HG02943 (cell line): ENCODE measurements around the gene ATG16L2.
"Not testable (repeated sequence)": the region's sequence is repeated elsewhere in the genome, so short reads cannot be mapped to it uniquely, and the experiment has no call there.

Experiments
- ATAC-seq: cut with Tn5 transposase; IDR thresholded peaks from one replicate; pipeline ENCODE4 v1.9.1; 2021; ENCODE audit warnings: mild to moderate bottlenecking, low read depth, moderate library complexity; ENCODE audit not compliant: unreplicated experiment

The ATG16L2 gene

DNA sequence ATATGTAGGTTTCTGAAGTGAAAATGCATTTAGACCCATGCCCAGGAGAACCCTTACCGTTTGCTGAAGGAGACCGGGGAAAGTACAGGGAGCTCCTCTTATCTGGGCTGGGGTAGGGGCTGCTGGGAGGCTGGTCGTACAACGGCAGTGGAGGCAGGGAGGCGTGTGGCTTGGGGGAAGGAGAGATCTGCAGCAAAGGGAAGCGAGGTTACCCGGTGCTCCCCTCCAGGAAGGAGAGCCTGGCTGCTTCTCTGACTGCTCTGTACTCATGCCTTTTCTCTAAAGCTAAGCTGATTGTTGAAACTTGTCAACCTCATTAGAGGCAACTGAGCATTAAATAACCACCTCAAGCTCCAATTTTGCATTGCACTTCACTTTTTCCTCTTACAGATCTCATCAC lies 27.2 kb downstream of the ATG16L2 start:
- ATAC-seq = no peak

DNA sequence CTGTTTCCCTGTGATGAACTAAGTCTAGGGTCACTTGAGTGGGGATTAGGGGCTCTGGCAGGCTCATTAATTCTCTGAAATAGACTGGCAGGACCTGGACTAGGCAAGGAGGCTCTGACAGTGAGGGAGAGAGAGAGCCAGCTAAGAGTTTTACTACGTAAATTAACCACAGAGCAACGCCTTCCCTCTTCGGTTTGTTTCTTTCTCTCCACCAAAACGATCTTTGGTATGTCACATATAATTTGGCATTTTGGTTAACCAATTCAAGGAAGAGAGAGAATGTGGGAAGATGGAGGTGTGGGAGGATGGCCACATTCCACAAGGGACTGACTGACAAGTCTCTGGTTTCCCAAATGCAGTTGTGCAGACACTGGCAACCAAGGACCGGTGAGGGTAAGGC lies 27.9 kb downstream of the ATG16L2 start:
- no peak for ATAC-seq

DNA sequence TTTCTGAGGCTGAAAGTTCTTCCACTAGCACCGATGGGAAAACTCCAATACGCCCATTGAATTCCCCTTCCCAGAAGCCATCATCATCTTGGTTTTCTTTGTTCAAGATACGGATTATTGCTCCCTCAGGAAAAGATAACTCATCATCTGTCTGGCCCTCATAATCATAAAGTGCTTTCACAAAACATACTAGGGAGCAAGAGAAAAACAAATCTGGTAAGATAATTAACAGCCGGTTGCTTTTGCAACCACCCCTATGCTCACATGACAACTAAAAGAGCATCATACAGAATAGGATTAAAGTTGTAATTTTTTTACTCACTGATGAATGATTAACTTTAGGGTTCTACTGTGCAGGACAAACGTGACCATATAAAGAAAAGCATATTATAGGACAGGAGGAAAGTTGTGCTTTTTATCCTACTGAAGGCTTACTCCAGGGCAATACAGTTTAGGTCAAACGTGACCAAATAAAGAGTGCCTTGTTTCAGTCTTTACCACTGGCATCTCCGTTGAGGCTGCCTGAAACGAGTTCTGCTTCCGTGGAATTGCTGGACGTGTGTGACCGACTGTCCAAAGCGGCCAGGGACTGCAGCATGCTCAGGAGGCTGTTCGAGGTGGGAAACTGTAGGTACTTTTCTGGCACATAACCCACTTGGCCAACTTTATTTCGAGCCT lies 28.6 kb downstream of the ATG16L2 start:
- no peak for ATAC-seq

DNA sequence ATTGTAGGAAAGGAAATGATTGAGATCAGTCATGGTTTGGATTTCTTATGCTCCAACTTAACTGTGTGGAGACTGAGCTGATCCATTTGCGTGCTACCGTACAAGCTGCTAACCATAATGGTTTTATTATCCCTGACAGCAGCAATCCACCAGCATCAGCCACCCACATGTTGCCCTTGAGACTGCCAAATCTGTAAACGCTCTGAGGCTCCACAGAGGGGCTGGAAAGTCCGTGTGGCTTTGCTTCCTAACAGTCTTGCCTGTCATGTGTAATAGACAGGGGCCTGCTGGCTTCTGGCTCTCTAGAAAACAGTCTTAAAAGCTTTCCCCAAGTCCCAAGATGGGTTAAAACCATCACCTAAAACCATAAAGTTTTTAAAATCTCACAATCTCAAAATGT lies 30.1 kb downstream of the ATG16L2 start:
- no peak for ATAC-seq

DNA sequence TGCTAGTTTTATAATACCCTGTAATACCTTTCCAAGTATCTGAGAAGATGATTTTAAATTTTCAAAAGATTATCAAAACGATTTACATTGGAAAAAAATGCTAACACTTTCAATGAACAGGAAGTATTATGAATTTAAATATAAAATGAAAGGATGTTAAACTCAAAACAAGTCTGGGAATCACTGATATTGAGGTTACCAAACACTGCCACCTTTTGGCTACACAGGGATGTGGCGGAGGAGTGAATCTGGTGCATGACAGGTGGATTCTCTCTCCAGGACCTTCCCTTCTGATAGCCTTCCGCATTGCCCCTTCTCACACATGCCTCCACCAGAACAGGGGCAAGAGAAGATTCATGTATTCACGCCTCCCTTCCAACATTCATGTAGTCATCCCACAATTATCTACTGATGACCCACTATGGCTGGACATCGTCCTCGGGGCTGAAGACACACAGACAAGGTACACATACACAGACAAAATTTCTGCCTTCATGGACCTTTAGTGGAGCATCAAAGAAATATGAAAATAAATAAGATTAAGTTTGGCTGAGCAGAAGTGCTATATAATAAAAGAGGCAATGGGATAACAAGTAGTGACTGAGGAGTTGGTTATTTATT lies 34.7 kb downstream of the ATG16L2 start:
- ATAC-seq = no peak

DNA sequence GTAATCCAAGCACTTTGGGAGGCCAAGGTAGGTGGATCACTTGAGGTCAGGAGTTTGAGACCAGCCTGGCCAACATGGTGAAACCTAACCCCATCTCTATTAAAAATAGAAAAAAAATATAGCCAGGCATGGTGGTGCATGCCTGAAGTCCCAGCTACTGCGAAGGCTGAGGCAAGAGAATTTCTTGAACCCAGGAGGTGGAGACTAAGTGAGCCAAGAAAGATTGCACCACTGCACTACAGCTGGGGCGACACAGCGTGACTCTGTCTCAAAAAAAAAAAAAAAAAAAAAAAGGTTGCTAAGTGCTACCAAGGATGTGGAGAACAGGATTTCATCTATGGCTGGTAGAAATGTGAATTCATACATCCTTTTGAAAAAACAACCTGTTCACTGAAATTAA lies 36.6 kb downstream of the ATG16L2 start:
- no peak for ATAC-seq

DNA sequence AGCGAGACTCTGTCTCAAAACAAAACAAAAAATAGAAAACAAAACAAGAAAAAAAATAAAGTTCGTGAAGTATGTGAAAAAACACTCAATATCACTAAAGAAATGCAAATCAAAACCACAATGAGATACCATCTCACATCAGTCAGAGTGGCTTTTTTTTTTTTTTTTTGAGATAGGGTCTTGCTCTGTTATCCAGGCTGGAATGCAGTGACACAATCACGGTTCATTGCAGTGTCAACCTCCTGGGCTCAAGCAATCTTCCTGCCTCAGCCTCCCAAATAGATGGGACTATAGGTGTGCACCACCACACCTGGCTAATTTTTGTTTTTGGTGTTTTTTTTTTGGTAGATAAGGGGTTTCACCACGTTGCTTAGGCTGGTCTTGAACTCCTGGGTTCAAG lies 37.5 kb downstream of the ATG16L2 start:
- no peak for ATAC-seq

DNA sequence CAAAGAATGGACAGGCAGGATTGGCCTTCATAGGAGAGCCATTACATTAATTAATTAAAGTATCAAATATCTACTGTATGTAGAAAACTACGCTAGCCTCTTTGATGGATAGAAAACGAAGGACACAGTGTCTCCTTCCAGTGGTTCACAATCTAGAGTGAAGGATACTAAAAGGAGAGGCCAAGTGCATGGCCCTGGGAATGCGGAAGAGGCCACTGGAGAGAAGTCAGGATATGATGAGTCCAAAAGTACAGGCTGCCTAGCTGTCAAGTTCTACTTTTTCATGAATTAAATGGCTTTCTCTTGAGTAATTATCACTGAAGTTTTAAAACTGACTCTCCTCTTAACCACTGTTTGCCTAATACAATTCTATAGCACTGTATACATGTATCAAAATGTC lies 41.9 kb downstream of the ATG16L2 start:
- ATAC-seq = no peak

DNA sequence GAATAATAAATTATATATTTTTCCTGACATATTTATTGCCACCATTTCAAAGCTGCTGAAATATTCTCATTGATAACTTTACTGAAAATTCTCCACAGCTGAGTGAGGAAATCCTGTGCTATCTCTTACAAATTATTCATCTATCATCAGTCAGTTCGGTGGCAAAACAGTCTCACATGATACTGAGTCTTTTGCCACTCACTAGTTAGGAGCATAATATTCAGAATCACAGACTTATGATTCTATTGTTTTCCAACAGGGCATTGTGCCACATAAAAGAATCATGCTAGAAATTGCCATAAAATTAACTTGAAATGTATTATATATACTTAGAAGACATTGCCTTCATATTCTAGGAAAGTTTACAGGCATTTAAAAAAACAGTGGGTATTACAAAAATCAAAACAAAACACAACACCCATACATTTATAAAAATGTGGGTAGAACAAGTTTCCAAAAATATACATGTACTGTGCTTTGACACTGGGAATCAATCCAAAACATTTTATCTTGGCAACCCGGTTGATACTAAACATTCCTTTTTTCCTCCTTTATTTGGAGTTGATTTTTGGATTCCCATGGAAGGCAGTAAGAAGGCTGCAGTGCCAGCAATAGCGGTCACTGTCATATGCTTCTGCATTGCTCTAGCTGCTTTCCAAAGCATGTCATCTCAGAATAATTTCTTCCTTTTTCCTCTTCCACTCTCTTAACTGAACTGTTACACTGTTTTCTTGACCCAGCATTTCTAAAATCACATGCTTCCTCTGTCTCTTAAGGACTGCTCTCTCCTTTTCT lies 42.5 kb downstream of the ATG16L2 start:
- no peak for ATAC-seq

DNA sequence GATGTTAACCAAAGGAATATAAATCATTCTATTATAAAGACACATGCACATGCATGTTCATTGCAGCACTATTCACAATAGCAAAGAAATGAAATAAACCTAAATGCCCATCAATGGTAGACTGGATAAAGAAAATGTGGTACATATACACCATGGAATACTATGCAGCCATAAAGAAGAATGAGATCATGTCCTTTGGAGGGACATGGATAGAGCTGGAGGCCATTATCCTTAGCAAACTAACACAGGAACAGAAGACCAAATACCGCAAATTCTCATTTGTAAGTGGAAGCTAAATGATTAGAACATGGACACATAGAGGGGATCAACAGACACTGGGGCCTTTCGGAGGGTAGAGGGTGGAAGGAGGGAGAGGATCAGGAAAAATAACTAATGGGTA lies 44.1 kb downstream of the ATG16L2 start:
- not testable (repeated sequence) for ATAC-seq

DNA sequence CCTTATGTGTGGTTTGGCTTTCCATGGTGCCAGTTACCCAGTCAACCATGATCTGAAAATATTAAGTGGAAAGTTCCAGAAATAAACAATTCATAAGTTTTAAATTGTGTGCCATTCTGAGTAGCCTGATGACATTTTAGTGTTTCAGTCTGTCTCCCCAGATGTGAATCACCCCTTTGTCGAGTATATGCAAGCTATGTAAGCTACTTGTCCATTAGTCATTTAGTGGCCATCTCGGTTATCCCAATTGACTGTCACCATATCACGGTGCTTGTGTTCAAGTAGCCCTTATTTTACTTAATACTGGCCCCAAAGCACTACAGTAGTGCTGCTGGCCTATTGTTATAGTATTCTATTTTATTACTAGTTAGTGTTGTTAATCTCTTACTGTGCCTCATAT lies 44.9 kb downstream of the ATG16L2 start:
- no peak for ATAC-seq

DNA sequence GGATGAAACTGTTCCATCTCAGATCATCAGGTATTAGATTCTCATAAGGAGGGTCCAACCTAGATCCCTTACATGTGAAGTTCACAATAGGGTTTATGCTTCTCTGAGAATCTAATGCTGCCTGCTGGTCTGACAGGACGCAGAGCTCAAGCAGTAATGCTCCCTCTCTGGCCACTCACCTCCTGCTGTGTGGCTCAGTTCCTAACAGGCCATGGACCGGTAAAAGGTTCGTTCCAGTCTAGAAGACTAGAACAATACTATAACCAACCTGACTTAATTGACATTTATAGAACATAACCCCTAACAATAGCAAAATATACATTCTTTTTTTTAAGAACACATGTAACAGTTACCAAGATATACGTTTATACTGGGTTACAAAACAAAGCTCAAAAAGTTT lies 45.8 kb downstream of the ATG16L2 start:
- no peak for ATAC-seq

DNA sequence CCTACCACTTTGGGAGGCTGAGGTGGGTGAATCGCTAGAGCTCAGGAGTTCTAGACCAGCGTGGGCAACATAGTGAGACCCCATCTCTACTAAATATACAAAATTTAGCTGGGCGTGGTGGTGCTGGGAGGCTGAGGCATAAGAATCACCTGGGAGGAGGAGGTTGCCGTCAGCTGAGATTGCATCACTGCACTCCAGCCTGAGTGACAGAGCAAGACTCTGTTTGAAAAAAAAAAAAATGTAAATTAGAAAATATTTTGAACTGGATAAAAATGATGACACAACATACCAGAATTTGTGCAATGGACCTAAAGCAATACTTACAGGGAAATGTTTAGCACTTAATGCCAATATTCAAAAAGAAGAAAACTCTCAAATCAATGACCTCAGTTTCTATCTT lies 46.4 kb downstream of the ATG16L2 start:
- ATAC-seq = no peak

DNA sequence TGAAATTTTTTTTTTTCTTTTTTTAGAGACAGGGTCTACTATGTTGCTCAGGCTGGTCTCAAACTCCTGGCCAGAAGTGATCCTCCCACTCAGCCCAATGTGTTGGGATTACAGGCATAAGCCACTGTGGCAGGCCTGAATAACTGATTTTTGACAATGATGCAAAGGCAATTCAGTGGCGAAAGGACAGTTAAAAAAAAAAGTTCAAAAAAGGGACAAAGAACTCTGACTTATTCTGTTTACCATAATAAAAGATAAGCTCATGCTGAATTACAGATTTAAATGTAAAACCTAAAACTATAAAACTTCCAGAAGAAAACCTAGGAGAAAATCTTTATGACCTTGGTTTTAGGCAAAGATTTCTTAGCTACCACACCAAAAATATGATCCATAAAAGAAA lies 48.9 kb downstream of the ATG16L2 start:
- ATAC-seq = no peak

DNA sequence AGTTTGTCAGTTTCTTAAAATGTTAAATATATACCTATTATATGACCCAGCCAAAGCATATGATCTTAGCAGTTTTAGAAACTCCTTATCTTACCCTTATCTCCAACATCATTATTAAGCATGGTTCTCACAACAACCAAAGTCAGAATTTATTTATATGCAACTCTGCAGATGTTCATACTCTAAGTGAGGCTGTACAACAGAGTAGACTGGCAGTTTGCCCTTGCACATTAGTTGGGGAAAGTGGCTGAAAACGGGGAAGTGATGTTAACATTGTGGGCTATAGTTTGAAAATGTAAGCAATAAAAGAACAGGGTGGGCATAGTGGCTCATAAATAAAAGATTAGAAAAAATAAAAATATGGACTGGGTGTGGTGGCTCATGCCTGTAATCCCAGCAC lies 49.7 kb downstream of the ATG16L2 start:
- ATAC-seq = no peak

DNA sequence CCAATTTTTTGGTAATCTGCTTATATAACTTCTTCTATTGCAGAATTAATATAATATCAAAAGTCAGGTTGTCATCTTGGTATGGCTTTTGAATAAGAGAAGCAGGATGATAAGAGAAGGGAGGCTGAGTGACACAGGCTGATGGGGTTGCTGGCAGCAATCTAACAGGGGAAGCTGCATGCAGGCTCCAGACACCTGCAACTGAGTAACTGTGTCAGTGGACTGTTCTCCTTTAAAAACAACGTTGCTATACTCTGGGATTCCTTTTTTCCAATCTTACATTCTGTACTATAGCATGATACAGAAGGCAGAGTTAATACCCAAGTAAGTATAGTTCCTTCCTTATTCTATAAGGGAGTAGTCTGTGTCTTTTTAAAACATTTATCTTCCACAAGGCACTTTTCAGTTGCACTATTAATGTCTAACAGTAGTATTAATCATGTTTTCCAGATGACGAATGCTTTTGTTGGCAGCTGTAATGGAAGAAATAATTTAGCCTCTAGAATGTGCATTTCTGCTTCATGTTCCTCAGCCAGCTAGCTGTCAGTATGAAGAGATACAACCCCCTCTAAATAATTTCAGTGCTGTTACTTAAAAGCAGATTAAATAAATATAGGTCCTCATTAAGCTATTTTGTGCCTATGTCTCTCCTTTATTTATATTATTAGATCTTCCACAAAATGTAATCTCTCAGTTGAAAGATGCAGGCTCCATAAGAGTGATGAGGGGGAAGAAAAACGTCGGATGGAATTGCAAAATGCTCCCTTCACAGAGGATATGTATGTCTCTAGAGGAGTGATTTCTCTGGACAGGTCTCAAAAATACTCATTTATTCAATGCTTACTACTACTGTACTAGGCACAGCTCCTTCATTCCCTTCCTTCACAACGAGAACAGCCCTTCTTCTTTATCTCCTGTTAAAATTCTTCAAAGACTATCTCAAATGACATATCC lies 50.8 kb downstream of the ATG16L2 start:
- ATAC-seq = no peak

DNA sequence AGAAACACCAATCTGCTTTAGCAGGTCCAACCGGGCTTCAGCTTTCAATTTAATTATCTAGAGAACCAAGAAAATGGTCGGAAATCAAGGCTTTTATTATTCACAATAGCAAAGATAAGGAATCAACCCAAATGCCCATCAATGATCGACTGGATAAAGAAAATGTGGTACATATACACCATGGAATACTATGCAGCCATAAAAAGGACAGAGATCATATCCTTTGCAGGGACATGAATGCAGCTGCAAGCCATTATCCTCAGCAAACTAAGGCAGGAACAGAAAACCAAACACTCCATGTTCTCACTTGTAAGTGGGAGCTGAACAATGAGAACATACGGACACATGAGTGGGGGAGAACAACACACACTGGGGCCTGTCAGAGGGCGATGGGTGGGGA lies 53.8 kb downstream of the ATG16L2 start:
- ATAC-seq = no peak

DNA sequence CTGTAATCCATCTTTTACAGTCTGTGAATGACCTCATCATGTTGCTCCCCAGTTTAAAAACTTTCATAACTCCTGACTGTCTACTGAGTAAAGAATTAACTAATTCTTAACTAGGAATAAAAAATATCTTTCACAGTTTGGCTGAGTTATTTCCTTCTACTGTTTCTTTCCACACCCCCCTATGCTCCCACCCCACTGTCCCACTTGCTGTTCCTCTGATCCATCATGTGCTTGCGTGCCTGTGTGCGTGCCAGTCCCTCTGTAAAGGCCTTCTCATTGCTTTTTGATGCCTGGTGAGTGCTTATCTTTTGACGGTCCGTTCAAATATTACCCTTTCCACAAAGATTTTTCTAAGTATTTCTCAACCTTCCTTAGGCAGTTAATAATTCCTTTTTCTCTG lies 55.6 kb downstream of the ATG16L2 start:
- ATAC-seq = no peak

DNA sequence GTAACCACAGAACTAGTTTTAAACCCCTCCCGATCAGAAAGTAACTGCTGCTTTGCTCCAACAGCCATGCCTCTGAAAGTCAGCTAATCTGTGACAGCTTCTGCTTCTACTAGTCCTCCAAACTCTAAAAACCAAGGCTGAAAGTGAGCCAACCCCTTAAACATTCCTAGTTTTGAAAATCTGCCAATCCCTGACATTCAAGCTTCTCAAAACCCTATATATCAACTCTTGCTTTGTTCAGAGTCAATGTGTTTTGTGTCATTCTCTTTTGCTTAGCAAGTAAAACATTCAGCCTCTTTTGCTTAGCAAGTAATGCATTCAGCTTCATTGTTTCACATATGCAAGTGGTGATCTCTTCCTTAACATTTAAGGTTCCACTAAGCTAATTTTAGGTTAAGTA lies 56.9 kb downstream of the ATG16L2 start:
- ATAC-seq = no peak

DNA sequence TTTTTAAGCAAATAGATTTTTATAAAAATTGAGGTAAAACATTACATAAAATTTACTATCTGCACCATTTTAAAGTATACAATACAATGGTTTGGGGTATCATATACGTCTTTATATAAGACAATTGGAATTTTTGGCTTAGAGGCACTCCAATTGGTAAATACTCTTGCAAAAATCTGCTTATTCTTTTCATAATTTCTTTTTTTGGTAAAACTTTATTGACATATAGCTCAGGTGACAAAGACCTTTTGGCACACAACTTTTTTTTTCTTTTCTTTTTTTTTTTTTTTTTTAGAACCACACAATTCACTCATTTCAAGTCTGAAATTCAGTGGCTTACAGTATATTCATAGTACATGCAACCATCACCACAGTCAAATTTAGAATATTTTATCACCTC lies 57.8 kb downstream of the ATG16L2 start:
- ATAC-seq = no peak

DNA sequence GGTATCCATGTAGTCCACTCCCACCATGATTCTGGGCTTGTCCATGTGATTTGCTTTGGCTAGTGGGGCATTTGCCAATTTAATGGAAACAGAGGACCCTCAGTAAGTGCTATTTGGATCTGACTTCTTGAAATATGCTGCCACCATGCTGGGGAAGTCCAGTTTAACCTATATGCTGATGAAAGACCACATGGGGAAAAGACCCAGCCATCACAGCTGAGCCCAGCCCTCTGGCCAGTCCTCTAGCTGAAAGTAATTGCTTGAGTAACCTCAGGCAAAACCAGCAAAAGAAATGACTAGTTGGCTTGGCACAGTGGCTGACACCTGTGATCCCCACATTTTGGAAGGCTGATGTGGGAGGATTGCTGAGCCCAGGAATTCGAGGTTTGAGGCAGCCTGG lies 61.5 kb downstream of the ATG16L2 start:
- ATAC-seq = no peak
